Stimulated activated CD4-positive, alpha-beta T cell treated with anti-CD3 and anti-CD28 coated beads, Interleukin-2, amount 100 ng/mL, for 4 hours (primary cell): ENCODE measurements around the gene MAP3K20.
"Not testable (repeated sequence)": the region's sequence is repeated elsewhere in the genome, so short reads cannot be mapped to it uniquely, and the experiment has no call there.

Experiments
- DNase-seq: peaks from one replicate; pipeline ENCODE4 v3.0.0-alpha.2; 2020; ENCODE audit warnings: low read depth

The MAP3K20 gene

GRCh38 chr2:173235947-173236803 lies 160.5 kb downstream of the MAP3K20 start:
- no peak for DNase-seq

- no peak for DNase-seq
Measured at GRCh38 chr2:173238385-173238784, 162.7 kb downstream of the MAP3K20 start.

- no peak for DNase-seq
Measured at GRCh38 chr2:173238831-173239230, 163.2 kb downstream of the MAP3K20 start.

GRCh38 chr2:173239644-173240043 lies 164.0 kb downstream of the MAP3K20 start:
- DNase-seq: no peak

- DNase-seq: no peak
Measured at GRCh38 chr2:173240083-173240482, 164.4 kb downstream of the MAP3K20 start.

GRCh38 chr2:173241643-173242042 lies 166.0 kb downstream of the MAP3K20 start:
- DNase-seq: no peak

GRCh38 chr2:173247156-173247555 lies 171.5 kb downstream of the MAP3K20 start:
- no peak for DNase-seq

GRCh38 chr2:173248381-173248780 lies 172.7 kb downstream of the MAP3K20 start:
- DNase-seq: no peak

GRCh38 chr2:173249661-173250641 lies 174.3 kb downstream of the MAP3K20 start:
- no peak for DNase-seq

GRCh38 chr2:173251225-173251624 lies 175.6 kb downstream of the MAP3K20 start:
- DNase-seq: no peak

- no peak for DNase-seq
Measured at GRCh38 chr2:173252581-173252980, 176.9 kb downstream of the MAP3K20 start.

GRCh38 chr2:173254659-173255058 lies 179.0 kb downstream of the MAP3K20 start:
- DNase-seq: no peak

- DNase-seq: no peak
Measured at GRCh38 chr2:173258701-173259100, 183.1 kb downstream of the MAP3K20 start.

GRCh38 chr2:173262356-173262755 lies 186.7 kb downstream of the MAP3K20 start:
- not testable (repeated sequence) for DNase-seq

- DNase-seq: no peak
Measured at GRCh38 chr2:173264151-173264550, 188.5 kb downstream of the MAP3K20 start.

- DNase-seq: no peak
Measured at GRCh38 chr2:173264603-173265366, 189.1 kb downstream of the MAP3K20 start.

- no peak for DNase-seq
Measured at GRCh38 chr2:173271135-173271534, 195.5 kb downstream of the MAP3K20 start.

GRCh38 chr2:173271825-173272224 lies 196.2 kb downstream of the MAP3K20 start:
- no peak for DNase-seq

GRCh38 chr2:173272849-173273248 lies 197.2 kb downstream of the MAP3K20 start:
- DNase-seq: no peak

GRCh38 chr2:173278794-173279526 lies 203.3 kb downstream of the MAP3K20 start:
- DNase-seq: no peak

- DNase-seq: no peak
Measured at GRCh38 chr2:173279527-173279868, 203.9 kb downstream of the MAP3K20 start.
